Stomach (tissue), 9 donors: ENCODE results near the gene TRAPPC10. TPM values are rescaled to one million over a fixed set of nuclear protein-coding genes. Genes with fewer than 3 reads are reported as not detected.

Experiments used
- DNase-seq, 2 donors: peaks; one replicate each; pipeline versions ENCODE4 v3.0.0 to v3.0.0-alpha.2; 2013 to 2019
- H3K27ac ChIP-seq, 5 donors: fragments of 200-600 bp in 4 of 5; sonication (generic) in 4 of 5; one replicate each; pipeline ENCODE4 v1.5.1; 2013 to 2019; ENCODE audit warnings: mild to moderate bottlenecking in 1 of 5, moderate library complexity in 1 of 5
- H3K27me3 ChIP-seq, 3 donors: fragments of 200-600 bp; sonication (generic); one replicate each; pipeline ENCODE4 v1.5.1; 2017 to 2019; ENCODE audit warnings: mixed run types in 1 of 3
- H3K36me3 ChIP-seq, 4 donors: fragments of 200-600 bp; sonication (generic); 1 replicate in 3 of 4; 2 replicates in 1 of 4; pipeline ENCODE4 v1.5.1; 2016 to 2019
- H3K4me1 ChIP-seq, 4 donors: fragments of 200-600 bp; sonication (generic); one replicate each; pipeline ENCODE4 v1.5.1; 2016 to 2019
- H3K4me3 ChIP-seq, 4 donors: fragments of 200-600 bp; sonication (generic) in 3 of 4; one replicate each; pipeline ENCODE4 v1.5.1; 2016 to 2019; ENCODE audit warnings: mild to moderate bottlenecking in 1 of 4
- H3K9me3 ChIP-seq, 4 donors: fragments of 200-600 bp; sonication (generic); one replicate each; pipeline ENCODE4 v1.5.1; 2016 to 2019
- CTCF ChIP-seq, 7 experiments: fragments of 450-650 bp in 4 of 7; fragments of 200-600 bp in 3 of 7; sonication (generic) in 3 of 7; IDR thresholded peaks; one replicate each; pipeline ENCODE4 v1.5.1; 2016 to 2019; ENCODE audit warnings: antibody characterized with exemption in 7 of 7, control low read depth in 2 of 7, mild to moderate bottlenecking in 1 of 7
- EP300 ChIP-seq: sonication (generic); formaldehyde crosslinking; IDR thresholded peaks from one replicate; pipeline ENCODE4 v1.6.1; 2017; ENCODE audit warnings: antibody characterized with exemption
- POLR2A ChIP-seq, 4 donors: fragments of 450-650 bp; IDR thresholded peaks; one replicate each; pipeline ENCODE4 v1.6.1; 2016; ENCODE audit warnings: antibody characterized with exemption in 4 of 4, control low read depth in 2 of 4, mild to moderate bottlenecking in 1 of 4, moderate library complexity in 1 of 4
- POLR2AphosphoS5 ChIP-seq, 3 donors: sonication (generic); formaldehyde crosslinking; IDR thresholded peaks; one replicate each; pipeline ENCODE4 v1.6.1; 2016; ENCODE audit warnings: antibody characterized with exemption in 3 of 3
- WGBS, 5 donors: extraction: QIAGEN DNeasy Blood & Tissue Kit in 3 of 5; methylation state at CpG; one replicate each; pipeline versions ENCODE4 v1.1.5 to v1.1.7; 2013 to 2018; 5-methylcytosine and 5-hydroxymethylcytosine counted together
- intact Hi-C: fragments of 100-400 bp; cut with DNase I; formaldehyde crosslinking; loops from one replicate; pipeline ENCODE4 v1.15.1; 2023; ENCODE audit warnings: low total_unique reads
- polyA plus RNA-seq, 3 donors: library from polyadenylated mRNA; stranded (reverse); fragments of 200-250 nt; gene quantifications; one replicate each; pipeline ENCODE4 v1.2.3, GENCODE V29; 2013
- total RNA-seq, 5 donors: library from RNA; depleted of rRNA; stranded (reverse); fragments of >200 nt; gene quantifications; one replicate each; pipeline versions ENCODE4 v1.1.0 to v1.2.3, GENCODE V29; 2014 to 2016
- donor health status: healthy with polysubstance abuse.
- donor health status: Bipolar disorder and iron deficiency.
- donor health status: healthy.

TRAPPC10 gene
- total and polyA plus RNA-seq, 8 donors, result 3.7 to 88.1 (median 23.7) TPM

- H3K36me3 ChIP-seq, result peaks cover 15 to 100% (median 97%) of the 10 kb centered on the region in 4 donors
- H3K4me1 ChIP-seq, result peaks cover 0 to 8% (median 1%) of the 10 kb centered on the region in 4 donors
- H3K4me3 ChIP-seq, result no peak overlapping the region
- TF ChIP-seq POLR2AphosphoS5 (IDR thresholded peaks at IDR 0.05) (no peak), EP300 (no peak), POLR2A (IDR thresholded peaks at IDR 0.05) (no peak), CTCF (IDR thresholded peaks at IDR 0.05) (no peak)
- intact Hi-C loops, result no loop called here
- no peaks in the 10 kb centered on the region for H3K27me3 ChIP-seq
- no peak for DNase-seq
- 78 to 82% (median 79%) methylated on average over 5 of the region's 5 CpGs for WGBS, 5 donors
- no peak overlapping the region for H3K27ac ChIP-seq
- no peaks in the 10 kb centered on the region for H3K9me3 ChIP-seq
Measured at GRCh38 chr21:44076316-44076715, 64.2 kb downstream of the TRAPPC10 start.

- H3K27ac ChIP-seq, result peak overlapping the region in 1 of 5 donors; percentile 35
- WGBS, 5 donors, result 79 to 91% (median 85%) methylated on average over 5 of the region's 5 CpGs
- peaks cover 19 to 99% (median 97%) of the 10 kb centered on the region in 4 donors for H3K36me3 ChIP-seq
- intact Hi-C loops, result no loop called here
- H3K4me1 ChIP-seq, result peaks cover 8 to 18% (median 13%) of the 10 kb centered on the region in 4 donors
- no peaks in the 10 kb centered on the region for H3K9me3 ChIP-seq
- H3K27me3 ChIP-seq, result no peaks in the 10 kb centered on the region
- H3K4me3 ChIP-seq, result no peak overlapping the region
- TF ChIP-seq POLR2A (IDR thresholded peaks at IDR 0.05) (no peak), CTCF (IDR thresholded peaks at IDR 0.05) (no peak), POLR2AphosphoS5 (IDR thresholded peaks at IDR 0.05) (no peak), EP300 (no peak)
- DNase-seq, result no peak
Measured at GRCh38 chr21:44078411-44078981, 66.4 kb downstream of the TRAPPC10 start.

- Histone ChIP-seq H3K4me1 (peaks cover 18 to 28% (median 22%) of the 10 kb centered on the region in 4 donors), H3K27me3 (no peaks in the 10 kb centered on the region), H3K9me3 (no peaks in the 10 kb centered on the region), H3K4me3 (no peak overlapping the region), H3K36me3 (peaks cover 17 to 99% (median 95%) of the 10 kb centered on the region in 4 donors), H3K27ac (peak overlapping the region in 1 of 5 donors; percentile 35)
- TF ChIP-seq POLR2A (IDR thresholded peaks at IDR 0.05), result no peak
- DNase-seq, result no peak
- 43 to 79% (median 67%) methylated on average over 3 of the region's 3 CpGs for WGBS, 5 donors
- intact Hi-C loops, result no loop called here
Measured at GRCh38 chr21:44079446-44079845, 67.3 kb downstream of the TRAPPC10 start.

GRCh38 chr21:44079846-44080245, 67.7 kb downstream of the TRAPPC10 start:
- WGBS, 5 donors, result 87 to 92% (median 88%) methylated on average over 7 of the region's 7 CpGs
- peaks cover 14 to 99% (median 95%) of the 10 kb centered on the region in 4 donors for H3K36me3 ChIP-seq
- H3K4me3 ChIP-seq, result no peak overlapping the region
- H3K4me1 ChIP-seq, result peaks cover 22 to 32% (median 26%) of the 10 kb centered on the region in 4 donors
- no peaks in the 10 kb centered on the region for H3K27me3 ChIP-seq
- H3K9me3 ChIP-seq, result no peaks in the 10 kb centered on the region
- TF ChIP-seq POLR2AphosphoS5 (IDR thresholded peaks at IDR 0.05) (no peak), CTCF (IDR thresholded peaks at IDR 0.05) (no peak), POLR2A (IDR thresholded peaks at IDR 0.05) (no peak)
- no peak for DNase-seq
- intact Hi-C loops, result no loop called here
- peak overlapping the region in 1 of 5 donors; percentile 35 for H3K27ac ChIP-seq
